Adrenal gland (tissue), 12 donors: ENCODE results near the gene OAF. TPM values are rescaled to one million over a fixed set of nuclear protein-coding genes. Genes with fewer than 3 reads are reported as not detected.

Experiments used
- DNase-seq, 7 donors: peaks; one replicate each; pipeline ENCODE4 v3.0.0-alpha.2; 2019 to 2020
- H3K27ac ChIP-seq, 5 donors: fragments of 200-600 bp; sonication (generic) in 4 of 5; 1 replicate in 3 of 5; 2 replicates in 2 of 5; pipeline versions ENCODE4 v1.5.1 to v1.8.0; 2016 to 2020; ENCODE audit warnings: mild to moderate bottlenecking in 1 of 5
- H3K27me3 ChIP-seq: fragments of 200-600 bp; 2 replicates; pipeline ENCODE4 v1.8.0; 2021
- H3K36me3 ChIP-seq, 2 donors: fragments of 200-600 bp; replicated peaks in 1 of 2; 1 replicate in 1 of 2; 2 replicates in 1 of 2; pipeline versions ENCODE4 v1.5.1 to v1.8.0; 2018 to 2022
- H3K4me1 ChIP-seq, 2 donors: fragments of 200-600 bp; replicated peaks in 1 of 2; 1 replicate in 1 of 2; 2 replicates in 1 of 2; pipeline versions ENCODE4 v1.5.1 to v1.8.0; 2018 to 2021
- H3K4me3 ChIP-seq, 4 donors: fragments of 200-600 bp; sonication (generic) in 3 of 4; one replicate each; pipeline ENCODE4 v1.5.1; 2016 to 2018
- H3K9me3 ChIP-seq, 3 donors: fragments of 200-600 bp; sonication (generic) in 1 of 3; replicated peaks in 1 of 3; 1 replicate in 2 of 3; 2 replicates in 1 of 3; pipeline versions ENCODE4 v1.5.1 to v1.8.0; 2016 to 2021
- CTCF ChIP-seq, 6 experiments: fragments of 450-650 bp in 4 of 6; fragments of 200-600 bp in 2 of 6; sonication (generic) in 1 of 6; IDR thresholded peaks; 1 replicate in 5 of 6; 2 replicates in 1 of 6; pipeline versions ENCODE4 v1.5.1 to v1.8.0; 2016 to 2021; ENCODE audit warnings: antibody characterized with exemption in 6 of 6, mild to moderate bottlenecking in 2 of 6, moderate library complexity in 1 of 6
- POLR2A ChIP-seq, 2 donors: fragments of 450-650 bp; IDR thresholded peaks; one replicate each; pipeline ENCODE4 v1.6.1; 2017; ENCODE audit warnings: antibody characterized with exemption in 2 of 2, mild to moderate bottlenecking in 2 of 2, moderate library complexity in 1 of 2
- WGBS, 4 donors: extraction: QIAGEN DNeasy Blood & Tissue Kit in 2 of 4; methylation state at CpG; one replicate each; pipeline versions ENCODE4 v1.1.5 to v1.1.7; 2013 to 2017; 5-methylcytosine and 5-hydroxymethylcytosine counted together
- intact Hi-C, 2 donors: fragments of 100-400 bp; cut with DNase I; formaldehyde crosslinking; loops; one replicate each; pipeline versions ENCODE4 v1.14.1 to v1.15.0; 2022 to 2023
- polyA plus RNA-seq, 3 donors: library from polyadenylated mRNA; stranded (reverse); fragments of 200-250 nt in 2 of 3; fragments of 350-450 nt in 1 of 3; fragmentation: Illumina TruSeq in 1 of 3; extraction: RNeasy Lipid Tissue Mini Kit (QIAGEN cat#74804) in 1 of 3; gene quantifications; one replicate each; pipeline ENCODE4 v1.2.3, GENCODE V29; 2013 to 2014
- total RNA-seq, 9 donors: library from RNA; depleted of rRNA in 4 of 9; stranded (reverse); fragments of >200 nt in 4 of 9; fragments of 120-200 nt in 1 of 9; fragmentation: NEBNext Ultra II Directional in 1 of 9; extraction: Animal tissue kit (Norgen Biotek cat#: 25700) in 1 of 9; gene quantifications; one replicate each; pipeline versions ENCODE4 v1.1.0 to v1.2.4, GENCODE V29; 2013 to 2023
- donor health status: healthy with polysubstance abuse.
- donor health status: Bipolar disorder and iron deficiency.
- donor health status: DM: yes; HTN: yes; CAD: no.
- donor health status: DM: no; HTN: no; CAD: no.
- donor health status: DM: no; HTN: no; CAD: no.
- donor health status: DM: yes; HTN: yes; CAD: no.

OAF gene
- total and polyA plus RNA-seq, 12 donors, result 67.7 to 253 (median 169) TPM

GRCh38 chr11:120199613-120200012, 11.2 kb upstream of the OAF start:
- no peak for DNase-seq
- Histone ChIP-seq H3K27ac (no peak overlapping the region), H3K4me1 (no peaks in the 10 kb centered on the region), H3K27me3 (no peaks in the 10 kb centered on the region), H3K4me3 (no peak overlapping the region), H3K9me3 (no peaks in the 10 kb centered on the region), H3K36me3 (no peaks in the 10 kb centered on the region)
- 90 to 93% (median 93%) methylated on average over 5 to 9 of the region's 9 CpGs for WGBS, 4 donors
- intact Hi-C loops, result no loop called here
- TF ChIP-seq CTCF (IDR thresholded peaks at IDR 0.05) (no peak), POLR2A (IDR thresholded peaks at IDR 0.05) (no peak)

GRCh38 chr11:120200677-120201076, 10.2 kb upstream of the OAF start:
- H3K4me1 ChIP-seq, result no peaks in the 10 kb centered on the region
- WGBS, 4 donors, result 67 to 84% (median 74%) methylated on average over 1 of the region's 1 CpG
- H3K27ac ChIP-seq, result no peak overlapping the region
- DNase-seq, result no peak
- no peaks in the 10 kb centered on the region for H3K9me3 ChIP-seq
- H3K27me3 ChIP-seq, result no peaks in the 10 kb centered on the region
- intact Hi-C loops, result no loop called here
- H3K36me3 ChIP-seq, result no peaks in the 10 kb centered on the region
- no peak overlapping the region for H3K4me3 ChIP-seq
- TF ChIP-seq CTCF (IDR thresholded peaks at IDR 0.05) (no peak), POLR2A (IDR thresholded peaks at IDR 0.05) (no peak)

GRCh38 chr11:120201653-120202052, 9.2 kb upstream of the OAF start:
- no peak overlapping the region for H3K4me3 ChIP-seq
- no peak overlapping the region for H3K27ac ChIP-seq
- no peaks in the 10 kb centered on the region for H3K9me3 ChIP-seq
- TF ChIP-seq POLR2A (IDR thresholded peaks at IDR 0.05) (no peak), CTCF (IDR thresholded peaks at IDR 0.05) (no peak)
- no peaks in the 10 kb centered on the region for H3K27me3 ChIP-seq
- intact Hi-C loops, result no loop called here
- WGBS, 4 donors, result 70 to 78% (median 76%) methylated on average over 3 of the region's 3 CpGs
- no peaks in the 10 kb centered on the region for H3K36me3 ChIP-seq
- H3K4me1 ChIP-seq, result no peaks in the 10 kb centered on the region
- DNase-seq, result no peak

- DNase-seq, result no peak
- intact Hi-C loops, result no loop called here
- H3K9me3 ChIP-seq, result no peaks in the 10 kb centered on the region
- peaks cover 8 to 12% of the 10 kb centered on the region in 2 donors for H3K4me1 ChIP-seq
- no peaks in the 10 kb centered on the region for H3K36me3 ChIP-seq
- 75 to 92% (median 86%) methylated on average over 4 of the region's 4 CpGs for WGBS, 4 donors
- no peaks in the 10 kb centered on the region for H3K27me3 ChIP-seq
- H3K4me3 ChIP-seq, result no peak overlapping the region
- peak overlapping the region in 1 of 5 donors; percentile 1 for H3K27ac ChIP-seq
- TF ChIP-seq POLR2A (IDR thresholded peaks at IDR 0.05) (no peak), CTCF (IDR thresholded peaks at IDR 0.05) (no peak)
These were observed 7.2 kb upstream of the OAF start for GRCh38 chr11:120203626-120204025.
